Activated T-cell treated with anti-CD3 and anti-CD28 coated beads, Interleukin-2, amount 50 U/mL, for 48 hours (primary cell): ENCODE results near the gene APAF1.
"Not testable (repeated sequence)": the region's sequence is repeated elsewhere in the genome, so short reads cannot be mapped to it uniquely, and the experiment has no call there.

ENCODE experiments used
- DNase-seq, 2 experiments: peaks; one replicate each; pipeline ENCODE4 v3.0.0-alpha.2; 2020

Gene APAF1

DNA sequence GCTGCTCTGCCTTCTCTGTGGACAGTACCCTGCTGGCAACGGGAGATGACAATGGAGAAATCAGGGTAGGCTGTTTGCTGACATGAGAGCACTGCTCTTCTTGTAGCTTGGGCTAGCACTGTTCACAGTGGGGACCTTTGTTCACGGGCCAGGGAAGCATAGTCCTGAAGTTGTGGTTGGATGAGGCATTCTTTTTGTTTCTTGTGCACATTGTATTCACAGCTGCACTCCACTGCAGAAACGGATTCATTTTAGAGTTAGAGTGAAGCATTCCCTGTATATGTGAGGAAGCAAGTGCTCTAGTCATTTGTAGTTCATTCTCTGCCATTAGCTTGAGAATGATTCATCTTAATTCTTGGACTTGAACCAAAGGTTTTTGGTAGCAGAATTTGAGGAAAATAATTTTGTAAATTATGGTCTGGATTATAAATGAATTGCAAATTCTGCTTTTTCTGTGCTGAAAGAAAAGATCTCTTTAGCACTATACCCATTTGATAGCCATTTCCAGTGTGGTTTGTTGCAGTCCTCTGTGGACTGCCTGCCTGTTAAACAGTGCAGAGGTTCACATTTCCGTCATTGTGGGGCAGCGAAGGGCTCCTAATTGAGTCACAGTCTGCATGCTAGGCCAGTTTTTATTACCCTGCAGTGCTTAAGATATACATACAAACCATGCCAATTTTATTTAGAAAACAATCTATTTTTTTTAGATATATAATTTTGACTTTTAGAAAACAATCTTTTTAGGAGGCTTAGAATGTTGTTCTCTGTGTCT lies 80.6 kb downstream of the APAF1 start:
- peak; percentile 65 to 67 for DNase-seq

DNA sequence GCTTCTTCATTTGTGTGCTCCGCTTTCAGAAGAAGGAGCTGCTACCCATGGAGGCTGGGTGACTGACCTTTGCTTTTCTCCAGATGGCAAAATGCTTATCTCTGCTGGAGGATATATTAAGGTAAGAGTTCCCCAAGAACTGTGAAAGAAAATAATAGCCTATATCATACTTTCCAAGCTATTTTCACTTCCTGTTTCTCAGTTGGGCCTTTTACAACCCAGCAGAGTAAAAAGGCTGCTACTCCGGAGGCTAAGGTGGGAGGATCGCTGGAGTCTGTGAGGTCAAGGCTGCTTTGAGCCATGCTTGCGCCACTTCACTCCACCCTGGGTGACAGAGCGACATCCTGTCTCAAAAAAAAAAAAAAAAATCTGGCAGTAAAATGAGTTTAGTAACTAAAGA lies 82.1 kb downstream of the APAF1 start:
- DNase-seq: no peak

DNA sequence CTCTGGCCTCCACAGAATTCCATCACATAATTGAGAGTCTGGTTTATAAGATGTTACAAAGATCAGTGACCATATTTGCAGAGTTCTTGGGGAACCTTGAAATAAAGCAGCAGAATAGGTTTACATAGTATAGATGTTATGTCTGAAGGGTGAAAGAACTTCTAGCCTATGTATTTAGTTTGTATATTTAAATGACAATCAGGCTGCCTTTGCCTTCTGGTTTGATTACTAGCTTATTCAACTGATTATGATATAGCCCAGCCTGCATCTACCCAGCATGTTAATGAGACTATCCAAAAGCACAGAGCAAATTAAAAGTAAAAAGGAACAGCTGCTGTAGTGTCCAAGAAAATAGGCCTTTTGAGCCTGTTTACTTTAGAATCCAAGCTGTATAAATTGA lies 85.3 kb downstream of the APAF1 start:
- DNase-seq: no peak

DNA sequence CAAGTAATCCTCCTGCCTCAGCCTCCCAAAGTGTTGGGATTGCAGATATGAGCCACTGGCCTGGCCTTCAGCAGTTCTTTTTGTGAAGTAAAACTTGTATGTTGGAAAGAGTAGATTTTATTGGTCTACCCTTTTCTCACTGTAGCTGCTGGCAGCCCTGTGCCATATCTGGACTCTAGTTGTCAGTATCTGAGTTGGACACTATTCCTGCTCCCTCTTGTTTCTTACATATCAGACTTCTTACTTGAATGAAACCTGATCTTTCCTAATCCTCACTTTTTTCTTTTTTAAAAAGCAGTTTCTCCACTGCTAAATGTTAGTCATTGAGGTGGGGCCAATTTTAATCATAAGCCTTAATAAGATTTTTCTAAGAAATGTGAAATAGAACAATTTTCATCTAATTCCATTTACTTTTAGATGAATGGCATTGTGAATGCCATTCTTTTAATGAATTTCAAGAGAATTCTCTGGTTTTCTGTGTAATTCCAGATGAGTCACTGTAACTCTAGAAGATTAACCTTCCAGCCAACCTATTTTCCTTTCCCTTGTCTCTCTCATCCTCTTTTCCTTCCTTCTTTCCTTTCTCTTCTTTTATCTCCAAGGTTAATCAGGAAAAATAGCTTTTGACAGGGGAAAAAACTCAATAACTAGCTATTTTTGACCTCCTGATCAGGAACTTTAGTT lies 88.7 kb downstream of the APAF1 start:
- no peak for DNase-seq

DNA sequence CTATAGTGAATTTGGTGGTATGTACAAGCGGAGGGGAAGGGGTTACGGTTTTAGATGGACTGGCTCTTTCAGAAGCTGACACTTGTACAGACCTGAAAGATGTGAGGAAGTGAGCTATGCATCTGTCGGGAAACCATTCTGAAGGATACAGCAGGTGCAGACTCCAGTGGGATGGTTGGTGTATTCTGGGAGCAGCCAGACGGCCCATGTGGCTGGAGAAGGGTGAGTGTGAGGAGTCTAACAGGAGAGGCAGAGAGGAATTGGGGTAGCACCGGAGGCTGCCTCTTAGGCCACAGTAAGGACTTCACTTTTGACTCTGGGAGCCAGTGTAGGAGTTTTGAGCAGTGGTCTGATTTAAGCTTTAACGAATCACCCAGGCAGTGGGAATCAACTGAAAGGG lies 90.7 kb downstream of the APAF1 start:
- DNase-seq: no peak

DNA sequence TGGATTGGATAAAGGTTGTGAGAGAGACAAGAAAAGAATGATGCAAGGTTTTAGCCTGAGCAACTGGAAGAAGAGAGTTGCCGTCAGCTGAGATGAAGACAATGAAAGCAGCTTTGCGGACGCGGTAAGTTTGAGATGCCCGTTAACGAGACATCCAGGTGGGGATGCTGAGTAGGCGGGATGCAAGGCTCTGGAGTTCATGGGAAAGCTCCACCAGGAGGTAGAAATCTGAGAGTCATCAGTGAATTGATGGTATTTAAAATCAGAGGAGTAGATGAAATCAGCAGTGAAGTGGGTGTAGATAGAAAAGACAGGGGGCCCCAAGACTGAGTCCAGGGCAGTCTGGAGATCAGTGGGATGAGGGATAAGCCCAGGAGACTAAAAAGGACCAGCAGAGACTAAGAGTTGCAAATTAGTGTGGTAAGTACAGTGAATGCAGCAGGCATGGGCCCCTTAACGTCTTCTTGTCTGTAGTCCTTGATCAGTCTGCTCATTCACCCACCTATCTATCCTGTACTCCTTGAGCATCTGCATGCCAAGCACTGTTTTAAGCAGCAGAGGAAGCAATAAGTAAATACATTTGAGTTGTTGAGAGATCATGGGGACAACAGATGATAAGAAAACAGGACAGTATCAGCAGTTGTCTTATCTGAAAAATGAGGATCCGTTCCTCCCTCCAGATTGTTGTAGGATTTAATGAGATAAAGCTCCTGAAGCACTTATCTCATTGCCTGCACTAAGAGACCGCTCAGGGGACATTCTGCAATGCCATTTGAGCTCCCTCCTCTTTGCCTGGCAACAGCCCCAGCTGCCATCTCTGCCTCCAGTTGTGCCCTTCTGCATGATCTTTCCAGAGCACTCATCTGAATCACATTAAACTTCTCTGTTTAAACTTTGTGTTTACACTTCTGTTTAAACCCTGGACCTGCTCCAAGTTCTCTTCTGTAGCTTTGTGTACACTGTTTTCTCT lies 91.5 kb downstream of the APAF1 start:
- DNase-seq: no peak

DNA sequence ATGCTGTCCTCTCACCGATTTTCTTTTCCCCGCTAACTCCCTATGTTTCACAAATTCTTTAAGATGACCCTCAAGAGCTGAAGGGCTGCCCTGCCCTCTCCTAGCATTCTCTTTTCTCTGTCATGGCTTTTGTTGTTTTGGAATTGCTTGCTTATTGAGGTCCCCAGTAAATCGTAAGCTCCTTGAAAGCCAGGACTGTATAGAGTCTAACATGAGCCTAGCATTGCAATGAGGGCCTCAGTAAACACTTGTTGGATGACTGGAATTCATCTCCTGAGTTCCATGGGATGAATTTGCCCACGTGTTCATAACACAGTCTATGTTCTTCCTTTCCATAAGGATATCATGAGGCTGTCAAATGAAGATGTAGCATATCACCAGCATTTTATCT lies 92.2 kb downstream of the APAF1 start:
- DNase-seq: no peak

DNA sequence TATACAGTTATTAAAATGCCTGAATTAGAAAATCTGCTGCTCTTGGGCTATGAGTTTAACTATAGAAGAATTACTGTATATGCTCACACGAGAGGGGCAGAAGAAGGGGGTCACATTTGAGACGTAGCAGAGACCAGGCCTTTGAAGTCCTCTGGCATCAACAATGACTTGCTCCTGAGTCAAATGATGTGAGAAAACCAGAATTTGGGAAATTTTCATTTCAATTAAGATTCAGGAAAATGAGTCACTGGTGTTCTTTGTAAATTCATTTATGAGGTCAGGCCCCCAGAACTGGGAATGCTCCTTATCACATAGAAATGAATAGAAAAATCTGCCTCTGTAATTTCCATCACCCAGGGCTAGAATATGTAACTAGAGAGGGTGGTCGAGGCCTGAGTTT lies 92.9 kb downstream of the APAF1 start:
- DNase-seq: no peak

DNA sequence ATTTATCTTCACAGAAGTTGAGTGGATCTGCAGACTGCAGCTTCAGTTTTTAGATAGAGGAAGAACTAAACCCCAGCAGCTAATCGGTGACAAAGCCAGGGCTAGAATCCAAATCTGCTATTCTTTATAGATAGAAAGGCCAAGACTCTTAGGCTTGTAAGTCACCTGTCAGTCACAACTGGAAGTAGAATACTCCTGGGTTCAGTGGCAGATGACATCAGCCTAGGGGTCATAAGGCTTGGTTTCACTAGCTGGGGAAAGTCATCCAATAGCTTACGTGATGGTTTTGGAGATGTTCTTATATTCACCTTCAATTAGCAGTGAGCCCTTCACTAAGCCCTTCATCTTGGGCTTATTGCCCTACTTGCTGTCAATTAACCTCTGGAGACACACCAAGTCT lies 93.4 kb downstream of the APAF1 start:
- DNase-seq: no peak

DNA sequence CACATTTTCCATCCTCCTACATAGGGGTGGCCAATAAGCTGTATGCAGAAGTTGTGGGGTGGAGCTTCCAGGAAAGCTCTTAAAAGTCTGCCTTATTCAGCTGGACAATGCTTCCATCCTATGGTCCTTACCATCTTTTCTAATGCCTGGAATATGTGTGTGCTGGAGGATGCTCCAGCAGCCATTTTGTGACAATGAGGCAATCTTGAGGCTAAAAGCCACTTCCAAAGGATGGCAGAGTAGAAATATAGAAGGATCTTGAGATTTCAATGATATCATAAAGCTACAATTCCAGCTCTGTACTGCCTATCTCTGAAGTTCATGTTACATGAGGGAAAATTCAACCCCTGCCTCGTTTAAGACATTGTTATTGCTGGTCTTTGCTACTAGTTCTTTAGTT lies 95.7 kb downstream of the APAF1 start:
- no peak for DNase-seq

DNA sequence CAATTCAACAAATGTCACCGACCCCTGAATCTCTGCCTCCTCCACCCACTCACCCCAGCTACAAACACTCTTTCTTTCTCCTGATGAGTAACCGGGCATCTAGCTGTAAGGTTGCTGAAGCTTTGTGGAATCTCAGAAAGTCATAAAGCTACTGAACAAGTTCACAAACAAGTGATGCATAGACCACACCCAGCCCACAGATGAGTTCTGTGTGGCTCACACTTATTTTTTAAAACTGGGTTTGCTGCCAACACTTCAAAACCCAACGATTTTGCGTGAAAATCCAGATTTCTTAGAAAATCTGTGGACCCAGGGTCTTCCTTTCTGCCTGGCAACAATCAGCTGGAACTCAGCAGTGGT lies 96.1 kb downstream of the APAF1 start:
- peak in 1 of 2 experiments; percentile 70 for DNase-seq

DNA sequence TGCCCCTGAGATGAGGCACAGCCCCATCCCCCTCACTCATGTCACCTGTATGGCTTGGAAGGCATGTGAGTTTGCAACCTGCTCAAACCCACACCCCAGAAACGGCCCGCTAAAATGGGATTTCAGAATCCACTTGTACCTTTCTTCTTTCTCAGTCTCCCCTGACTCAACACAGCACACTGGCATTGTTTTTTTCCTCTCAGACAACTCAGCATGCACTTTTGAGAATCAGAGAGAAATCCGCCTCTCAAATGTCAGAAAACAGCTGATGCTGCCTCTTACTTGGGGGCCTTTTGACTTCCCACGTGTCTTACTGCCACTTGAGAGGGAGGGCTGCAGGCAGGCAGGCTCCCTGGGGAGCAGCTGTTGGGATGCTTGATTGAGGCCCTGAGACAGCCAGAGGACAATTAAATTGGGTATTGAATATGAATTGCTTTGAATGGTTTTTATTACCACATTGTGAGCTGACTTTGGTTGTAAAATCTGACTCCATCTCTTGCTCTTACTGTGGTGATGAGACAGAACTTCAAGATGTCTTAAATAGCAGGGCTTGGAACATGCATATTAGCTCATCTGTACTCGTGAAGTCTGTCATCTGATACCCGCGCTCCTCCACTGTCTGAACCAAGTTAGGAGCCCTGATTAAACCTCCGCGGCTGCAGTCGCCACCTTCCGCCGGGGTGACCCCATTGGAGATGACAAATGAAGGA lies 96.6 kb downstream of the APAF1 start:
- DNase-seq: peak; percentile 66 to 69

DNA sequence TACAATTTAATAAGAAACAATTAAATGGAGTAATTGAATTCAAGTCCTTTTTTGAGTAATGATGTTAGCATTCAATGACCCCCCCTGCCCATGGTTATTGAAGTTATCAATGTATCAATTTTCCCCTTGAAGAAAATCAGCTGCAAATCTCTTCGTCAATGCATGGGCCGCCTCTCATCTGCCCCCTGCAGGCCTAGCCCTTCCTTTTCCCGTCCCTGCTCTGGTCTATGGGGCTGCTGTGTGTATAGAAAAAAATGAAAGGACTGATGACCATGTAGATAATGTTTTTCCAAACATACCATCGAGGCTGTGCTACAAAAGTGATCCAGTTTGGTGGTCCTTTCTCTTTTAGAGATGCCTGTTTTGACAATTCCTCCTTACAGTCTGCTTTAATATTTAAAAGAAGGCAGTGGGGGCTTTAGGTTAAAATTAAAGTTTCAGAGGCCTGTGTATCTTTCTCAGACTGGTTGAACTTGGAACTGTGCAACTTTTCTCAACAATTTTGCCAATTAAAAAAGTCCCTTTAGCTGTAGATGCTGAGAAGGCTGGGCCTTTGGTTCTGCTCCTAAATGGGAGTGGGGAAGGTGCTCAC lies 98.4 kb downstream of the APAF1 start:
- peak; percentile 54 to 55 for DNase-seq

DNA sequence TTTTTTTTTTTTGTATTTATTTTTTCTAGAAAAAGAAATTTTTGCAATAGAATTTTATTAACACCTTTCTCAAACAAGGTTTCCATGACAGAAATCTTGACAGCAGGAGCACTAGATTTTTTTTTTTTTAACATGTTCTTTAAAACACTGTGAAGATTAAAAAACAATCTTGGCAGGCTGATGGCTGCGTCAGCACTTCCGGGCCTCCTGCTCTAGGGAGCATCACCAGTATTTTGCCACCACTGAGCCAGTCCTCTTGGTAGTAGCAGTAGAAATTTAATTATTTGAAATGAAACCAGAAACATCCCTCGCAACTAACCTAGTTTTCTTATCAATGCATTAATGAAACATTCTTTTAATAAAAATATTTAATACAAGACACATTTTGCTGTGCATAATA lies 99.6 kb downstream of the APAF1 start:
- DNase-seq: no peak

DNA sequence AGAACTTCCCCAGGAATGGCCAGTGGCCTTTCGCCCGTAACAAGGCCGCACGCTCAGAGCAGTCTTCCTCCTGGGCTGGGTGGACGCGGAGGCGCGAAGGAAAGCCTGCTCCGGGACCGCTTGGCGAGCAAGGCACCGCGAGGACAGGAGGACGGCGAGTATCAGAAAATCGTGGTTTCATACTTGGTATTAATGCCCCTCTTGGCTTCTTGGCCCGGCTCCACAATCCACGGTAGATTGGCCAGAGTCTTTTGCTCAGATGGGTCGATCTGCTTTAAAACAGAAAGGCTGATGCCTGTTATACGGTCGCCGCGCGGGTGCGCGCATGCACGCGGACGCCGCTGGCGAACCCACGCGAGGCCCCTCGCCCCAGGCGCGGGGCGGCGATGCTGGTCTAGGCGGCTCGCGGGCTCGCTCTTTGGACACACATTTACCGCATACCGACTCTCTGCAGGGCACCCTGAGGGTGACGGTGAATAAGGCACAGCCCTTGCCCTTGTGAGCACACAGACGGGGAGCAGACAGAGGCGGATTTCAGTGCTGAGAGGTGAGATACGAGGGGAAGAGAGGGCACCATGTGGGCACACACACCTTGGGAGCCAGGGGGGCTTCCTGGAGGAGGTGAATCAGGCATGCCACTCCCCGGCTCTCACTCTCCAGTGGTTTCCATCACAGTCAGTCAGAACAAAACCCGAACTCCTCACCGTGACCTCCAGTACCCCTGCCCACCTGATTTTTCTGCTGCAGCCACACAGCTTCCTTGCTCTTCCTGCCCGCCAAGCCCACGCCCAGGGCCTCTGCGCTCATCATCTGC lies 100.7 kb downstream of the APAF1 start:
- DNase-seq: peak; percentile 57 to 64

DNA sequence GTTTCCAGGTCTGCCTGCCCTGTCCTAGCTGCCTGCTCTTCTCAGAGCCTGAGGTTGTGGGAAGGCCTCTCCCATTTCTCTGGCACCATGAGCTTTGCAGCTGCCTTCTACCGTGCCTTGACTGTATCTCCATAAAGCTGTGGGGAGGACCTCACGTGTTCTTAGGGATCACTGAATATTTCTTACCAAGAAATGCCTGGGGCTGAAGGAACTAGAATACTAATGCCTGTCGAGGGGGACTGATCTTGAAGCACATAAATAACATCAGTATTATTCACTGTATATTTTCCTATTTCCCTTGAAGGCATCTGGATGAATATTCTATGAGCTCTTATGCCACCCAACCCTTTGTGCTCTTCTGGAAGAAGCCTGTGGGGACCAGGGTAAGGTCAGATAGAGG lies 103.4 kb downstream of the APAF1 start:
- DNase-seq: no peak

DNA sequence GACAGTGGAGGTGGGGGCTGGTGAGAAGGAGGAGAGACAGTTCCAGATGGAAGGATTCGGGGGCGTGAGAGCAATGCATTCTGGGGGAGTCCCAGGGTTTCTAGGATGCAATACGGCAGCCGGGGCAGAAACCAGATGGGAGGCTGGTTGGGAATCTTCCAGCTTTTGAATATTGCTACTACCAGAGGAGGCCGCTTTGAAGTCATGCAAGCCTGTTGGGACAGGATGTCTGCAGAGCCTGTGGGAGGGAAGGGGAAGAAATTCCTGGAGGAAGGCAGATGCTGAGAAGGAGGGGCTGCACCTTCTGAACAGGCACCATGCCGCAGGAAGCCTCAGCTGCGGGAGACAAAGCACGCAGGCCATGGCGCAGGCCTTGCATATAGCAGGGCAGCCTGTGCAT lies 105.4 kb downstream of the APAF1 start:
- DNase-seq: no peak

DNA sequence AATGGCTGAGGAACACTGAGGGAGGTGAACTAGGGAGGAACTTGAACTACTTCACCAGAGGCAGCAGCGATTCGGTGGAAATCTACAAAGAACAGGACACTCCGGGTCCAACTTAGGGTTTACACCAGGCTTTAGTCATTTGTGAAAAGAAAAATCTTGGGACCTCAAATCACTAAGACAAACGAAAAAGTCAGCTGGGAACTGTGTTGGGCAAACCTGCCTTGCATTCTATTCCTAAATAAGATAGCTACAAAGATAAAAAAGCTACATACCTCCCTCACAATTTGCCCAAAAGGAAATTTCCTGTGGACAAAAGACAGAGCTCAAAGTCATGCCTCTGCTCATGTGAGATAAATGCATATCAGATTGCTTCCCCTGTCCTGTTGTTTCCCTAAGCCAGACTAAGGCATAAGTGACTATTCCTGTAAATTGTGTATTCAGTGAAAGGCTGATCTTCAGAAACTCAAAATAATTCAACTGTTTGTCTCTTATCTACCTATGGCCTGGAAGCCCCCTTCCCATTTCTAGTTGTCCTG lies 106.6 kb downstream of the APAF1 start:
- DNase-seq: no peak

DNA sequence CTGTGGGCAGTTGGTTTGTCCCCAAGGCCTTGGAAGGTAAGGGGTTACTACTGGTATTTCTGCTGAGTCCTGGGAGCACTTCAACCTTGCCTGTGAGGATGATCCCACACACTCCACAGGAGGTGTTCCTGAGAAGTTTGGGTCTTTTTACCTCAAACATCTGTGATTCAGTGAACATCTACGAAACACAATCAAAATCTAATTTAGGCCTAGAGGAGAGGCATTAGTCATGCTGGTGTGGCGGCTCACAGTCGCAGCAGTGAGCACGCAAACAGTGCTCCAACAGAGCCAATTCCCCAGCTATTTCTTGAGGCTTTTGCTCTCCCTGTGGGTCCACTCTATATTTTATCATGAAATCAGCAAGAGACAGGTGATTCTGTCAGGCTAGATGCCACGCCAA lies 107.6 kb downstream of the APAF1 start:
- no peak for DNase-seq

DNA sequence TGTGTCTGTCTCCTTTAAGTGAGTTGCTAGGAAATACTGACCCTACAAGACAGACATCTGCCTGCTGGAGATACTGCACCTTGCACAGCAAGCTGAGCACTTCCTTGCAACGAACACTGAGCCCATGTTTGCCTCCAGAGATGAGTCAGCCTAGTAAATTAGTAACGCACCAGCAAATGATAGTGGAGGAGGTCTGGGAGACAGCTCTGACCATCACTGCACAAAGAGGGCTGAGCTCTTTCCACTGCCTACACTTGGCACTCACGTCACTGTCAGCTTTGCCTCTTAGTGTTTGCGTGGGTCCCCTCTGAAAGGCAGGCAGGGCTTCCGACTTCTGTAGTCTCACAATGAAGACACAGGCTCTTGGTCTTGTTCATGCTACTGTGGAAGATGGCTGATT lies 109.0 kb downstream of the APAF1 start:
- DNase-seq: peak; percentile 39 to 53

DNA sequence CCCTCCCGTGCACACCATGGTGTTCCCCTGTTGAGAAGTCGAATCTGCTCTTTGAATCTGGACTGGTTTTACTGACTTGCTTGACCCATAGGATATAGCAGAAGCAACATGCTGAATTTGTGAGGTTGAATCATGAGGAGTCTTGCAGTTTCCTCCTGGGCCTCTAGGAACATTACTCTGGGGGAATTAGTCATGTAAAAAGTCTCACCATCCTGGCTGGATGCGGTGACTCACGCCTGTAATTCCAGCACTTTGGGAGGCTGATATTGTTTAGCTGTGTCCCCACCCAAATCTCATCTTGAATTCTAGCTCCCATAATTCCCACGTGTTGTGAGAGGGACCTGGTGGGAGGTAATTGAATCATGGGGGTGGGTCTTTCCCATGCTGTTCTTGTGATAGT lies 110.8 kb downstream of the APAF1 start:
- not testable (repeated sequence) for DNase-seq
